CD4-positive, alpha-beta T cell treated with Interleukin-12 subunit alpha and Interleukin-12 subunit beta, for 1 hour (primary cell): ENCODE results near the gene GABRG3.

Source experiments
- DNase-seq: peaks from one replicate; pipeline ENCODE4 v3.0.0-alpha.2; 2020

GABRG3 gene

GRCh38 chr15:27254055-27254454 lies 283.1 kb downstream of the GABRG3 start:
- no peak for DNase-seq

GRCh38 chr15:27254801-27255200 lies 283.8 kb downstream of the GABRG3 start:
- DNase-seq: no peak

- DNase-seq: no peak
Observed at GRCh38 chr15:27256446-27256845, 285.5 kb downstream of the GABRG3 start.

GRCh38 chr15:27258287-27258686 lies 287.3 kb downstream of the GABRG3 start:
- no peak for DNase-seq

- no peak for DNase-seq
Observed at GRCh38 chr15:27260523-27260922, 289.5 kb downstream of the GABRG3 start.

GRCh38 chr15:27268923-27269322 lies 297.9 kb downstream of the GABRG3 start:
- no peak for DNase-seq

GRCh38 chr15:27271258-27271657 lies 300.3 kb downstream of the GABRG3 start:
- DNase-seq: no peak

GRCh38 chr15:27272427-27272826 lies 301.4 kb downstream of the GABRG3 start:
- no peak for DNase-seq

GRCh38 chr15:27273506-27273905 lies 302.5 kb downstream of the GABRG3 start:
- no peak for DNase-seq

GRCh38 chr15:27278761-27279160 lies 307.8 kb downstream of the GABRG3 start:
- DNase-seq: no peak

GRCh38 chr15:27292641-27293040 lies 321.7 kb downstream of the GABRG3 start:
- DNase-seq: no peak

- no peak for DNase-seq
Observed at GRCh38 chr15:27293607-27294006, 322.6 kb downstream of the GABRG3 start.

- no peak for DNase-seq
Observed at GRCh38 chr15:27317736-27318135, 346.8 kb downstream of the GABRG3 start.

- DNase-seq: no peak
Observed at GRCh38 chr15:27323801-27324200, 352.8 kb downstream of the GABRG3 start.

GRCh38 chr15:27324886-27325615 lies 354.1 kb downstream of the GABRG3 start:
- DNase-seq: no peak

GRCh38 chr15:27327467-27328025 lies 356.6 kb downstream of the GABRG3 start:
- no peak for DNase-seq

GRCh38 chr15:27328186-27328585 lies 357.2 kb downstream of the GABRG3 start:
- no peak for DNase-seq

- DNase-seq: no peak
Observed at GRCh38 chr15:27328608-27329007, 357.6 kb downstream of the GABRG3 start.

- no peak for DNase-seq
Observed at GRCh38 chr15:27330326-27330725, 359.3 kb downstream of the GABRG3 start.

- no peak for DNase-seq
Observed at GRCh38 chr15:27336676-27337075, 365.7 kb downstream of the GABRG3 start.

GRCh38 chr15:27339138-27339537 lies 368.2 kb downstream of the GABRG3 start:
- DNase-seq: no peak

GRCh38 chr15:27341780-27342343 lies 370.9 kb downstream of the GABRG3 start:
- no peak for DNase-seq

GRCh38 chr15:27342991-27343390 lies 372.0 kb downstream of the GABRG3 start:
- DNase-seq: no peak

- DNase-seq: no peak
Observed at GRCh38 chr15:27352136-27352535, 381.2 kb downstream of the GABRG3 start.

GRCh38 chr15:27353856-27354255 lies 382.9 kb downstream of the GABRG3 start:
- no peak for DNase-seq
